C4-2B (cell line): Measurements from ENCODE around the gene ADGRD1.

ENCODE experiments used
- H3K27ac ChIP-seq: fragments of 450-650 bp; 2 replicates; pipeline ENCODE4 v1.5.1; 2017
- ZFX ChIP-seq: fragments of 450-650 bp; IDR thresholded peaks from 2 replicates; pipeline ENCODE4 v1.6.1; 2017
- TF ChIP-seq, protein P1 (sequence below): fragments of 450-650 bp; conservative IDR thresholded peaks from 2 replicates; pipeline ENCODE4 v1.5.1; 2017; ENCODE audit warnings: mild to moderate bottlenecking

The ADGRD1 gene

DNA sequence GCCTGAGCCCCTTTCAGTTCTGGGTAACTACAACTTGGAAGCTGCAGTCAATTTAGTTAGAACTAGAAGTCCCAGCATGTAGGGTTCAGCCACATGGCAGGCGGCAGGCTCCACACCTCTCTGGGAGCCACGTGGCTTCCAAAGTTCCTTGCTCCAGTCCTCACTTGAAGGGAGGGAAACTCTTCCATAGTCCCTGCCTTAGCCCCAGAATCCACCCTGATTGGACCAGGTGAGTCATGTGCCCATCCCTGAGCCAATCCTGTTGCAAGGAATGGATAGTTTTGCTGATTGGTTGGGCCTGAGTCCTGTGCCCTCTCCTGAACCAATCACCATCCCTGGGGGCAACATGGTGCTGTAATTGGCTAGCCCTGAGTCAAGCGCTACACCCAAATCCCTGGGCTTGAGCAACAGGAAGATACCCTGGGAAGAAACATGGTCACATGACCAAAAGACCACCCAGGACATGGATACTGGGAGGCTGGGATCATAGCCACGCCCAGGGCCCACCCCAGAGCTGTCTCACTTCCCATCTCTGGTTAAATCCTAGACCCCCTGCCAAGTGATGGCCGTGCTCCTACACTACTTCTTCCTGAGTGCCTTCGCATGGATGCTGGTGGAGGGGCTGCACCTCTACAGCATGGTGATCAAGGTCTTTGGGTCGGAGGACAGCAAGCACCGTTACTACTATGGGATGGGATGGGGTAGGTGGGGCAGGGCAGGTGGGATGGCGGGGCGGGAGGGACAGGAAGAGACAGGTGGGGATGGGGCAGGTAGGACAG lies 154.7 kb downstream of the ADGRD1 start:
- TF ChIP-seq, protein P1, sequence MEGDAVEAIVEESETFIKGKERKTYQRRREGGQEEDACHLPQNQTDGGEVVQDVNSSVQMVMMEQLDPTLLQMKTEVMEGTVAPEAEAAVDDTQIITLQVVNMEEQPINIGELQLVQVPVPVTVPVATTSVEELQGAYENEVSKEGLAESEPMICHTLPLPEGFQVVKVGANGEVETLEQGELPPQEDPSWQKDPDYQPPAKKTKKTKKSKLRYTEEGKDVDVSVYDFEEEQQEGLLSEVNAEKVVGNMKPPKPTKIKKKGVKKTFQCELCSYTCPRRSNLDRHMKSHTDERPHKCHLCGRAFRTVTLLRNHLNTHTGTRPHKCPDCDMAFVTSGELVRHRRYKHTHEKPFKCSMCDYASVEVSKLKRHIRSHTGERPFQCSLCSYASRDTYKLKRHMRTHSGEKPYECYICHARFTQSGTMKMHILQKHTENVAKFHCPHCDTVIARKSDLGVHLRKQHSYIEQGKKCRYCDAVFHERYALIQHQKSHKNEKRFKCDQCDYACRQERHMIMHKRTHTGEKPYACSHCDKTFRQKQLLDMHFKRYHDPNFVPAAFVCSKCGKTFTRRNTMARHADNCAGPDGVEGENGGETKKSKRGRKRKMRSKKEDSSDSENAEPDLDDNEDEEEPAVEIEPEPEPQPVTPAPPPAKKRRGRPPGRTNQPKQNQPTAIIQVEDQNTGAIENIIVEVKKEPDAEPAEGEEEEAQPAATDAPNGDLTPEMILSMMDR = no peak
- no peak for TF ChIP-seq ZFX
- H3K27ac ChIP-seq = no peak overlapping the region

DNA sequence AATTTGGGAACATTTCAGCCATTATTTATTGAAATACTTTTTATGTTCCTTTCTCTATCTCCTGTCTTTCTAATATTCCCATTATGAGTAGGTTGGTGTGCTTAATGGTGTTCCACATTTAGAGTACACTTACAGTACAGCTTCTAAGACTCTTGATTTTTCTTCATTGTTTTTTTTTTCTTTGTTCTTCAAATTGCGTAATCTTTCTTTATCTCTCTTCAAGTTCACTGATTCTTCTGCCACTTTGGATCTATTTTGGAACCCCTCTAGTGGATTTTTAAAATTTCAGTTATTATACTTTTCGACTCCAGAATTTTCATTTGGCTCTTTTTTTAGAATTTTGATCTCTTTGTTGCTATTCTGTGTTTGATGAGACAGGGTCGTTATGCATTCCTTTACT lies 157.7 kb downstream of the ADGRD1 start:
- no peak overlapping the region for H3K27ac ChIP-seq
- no peak for TF ChIP-seq ZFX
- TF ChIP-seq, protein P1 = no peak

DNA sequence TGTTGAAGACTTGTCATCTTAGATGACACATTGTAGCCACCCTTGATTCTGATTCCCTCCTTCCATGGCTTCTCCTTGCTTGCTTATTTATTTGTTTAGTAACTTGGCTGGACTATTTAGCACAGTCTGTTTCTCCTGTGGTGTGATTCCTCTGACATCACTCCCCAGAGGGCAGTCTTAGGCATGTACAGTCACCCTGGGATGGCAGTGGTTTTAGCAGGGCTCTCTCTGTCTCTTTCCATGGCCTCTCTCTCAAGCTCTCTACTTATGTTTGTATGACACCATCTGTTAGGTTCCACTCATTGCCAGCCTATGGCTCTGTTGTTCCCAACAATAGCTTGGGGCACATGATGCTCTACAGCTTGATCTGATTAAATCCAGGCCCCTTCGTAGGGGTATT lies 158.3 kb downstream of the ADGRD1 start:
- TF ChIP-seq, protein P1 = no peak
- TF ChIP-seq ZFX = no peak
- H3K27ac ChIP-seq = no peak overlapping the region

DNA sequence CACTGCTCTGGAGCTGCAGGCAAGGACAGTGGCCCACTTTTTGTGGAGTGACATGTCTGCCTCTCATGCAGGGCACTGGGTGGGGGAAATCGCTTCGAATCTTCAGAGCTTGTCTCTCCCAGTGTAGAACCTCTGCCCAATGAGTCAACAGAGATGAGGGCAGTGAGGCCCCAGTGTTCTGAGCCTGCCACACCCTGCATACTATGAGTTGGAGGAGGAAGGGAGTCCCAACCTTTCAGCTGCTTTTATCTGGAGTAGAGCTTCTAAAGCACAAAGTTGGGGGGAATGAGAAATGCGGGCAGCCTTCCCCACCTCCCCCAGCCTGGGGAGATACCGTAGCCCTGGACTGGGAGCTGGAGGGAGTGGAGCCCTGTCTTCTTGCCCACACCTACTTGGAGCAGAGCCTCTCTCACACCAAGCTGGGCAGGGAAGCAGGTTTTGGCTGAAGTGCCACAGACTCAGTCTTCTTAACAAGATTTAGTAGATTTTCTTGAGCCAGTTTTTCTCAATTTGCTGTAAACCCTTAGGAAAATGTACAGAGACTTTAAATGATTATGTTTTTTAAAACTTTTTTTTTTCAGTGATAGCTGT lies 159.1 kb downstream of the ADGRD1 start:
- H3K27ac ChIP-seq = no peak overlapping the region
- TF ChIP-seq ZFX = no peak
- TF ChIP-seq, protein P1 = no peak

GRCh38 chr12:131113568-131114270 lies 160.0 kb downstream of the ADGRD1 start:
- H3K27ac ChIP-seq = no peak overlapping the region
- TF ChIP-seq, protein P1 = no peak
- no peak for TF ChIP-seq ZFX

DNA sequence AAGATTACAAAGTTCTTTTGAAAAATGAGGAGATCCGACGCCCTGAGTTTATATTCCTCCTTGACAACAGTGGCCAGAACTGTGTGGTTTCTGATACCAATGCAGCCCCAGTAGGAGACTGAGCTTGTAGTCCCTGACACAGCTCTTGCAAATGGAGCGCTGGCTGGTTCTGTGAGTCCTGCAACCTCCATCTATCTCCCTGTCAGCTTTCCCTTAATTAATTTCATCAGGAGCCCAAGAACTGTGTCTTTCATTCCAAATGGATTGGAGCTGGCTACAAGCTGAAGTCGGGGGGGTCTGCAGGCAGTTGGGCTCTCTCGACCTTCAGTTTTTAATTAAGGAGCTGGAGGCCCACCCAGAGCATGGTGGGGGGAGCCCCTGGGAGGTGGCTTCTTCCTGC lies 160.6 kb downstream of the ADGRD1 start:
- TF ChIP-seq, protein P1 = no peak
- no peak for TF ChIP-seq ZFX
- no peak overlapping the region for H3K27ac ChIP-seq
